GM19463 (cell line): ENCODE results near the gene TRAPPC12.
A peak's percentile ranks its signal among the peaks of the same experiment; 100 is the strongest.
"Not testable (repeated sequence)": the region's sequence is repeated elsewhere in the genome, so short reads cannot be mapped to it uniquely, and the experiment has no call there.

ENCODE experiments used
- ATAC-seq: cut with Tn5 transposase; IDR thresholded peaks from one replicate; pipeline ENCODE4 v1.9.1; 2021; ENCODE audit warnings: mild to moderate bottlenecking, moderate library complexity; ENCODE audit not compliant: unreplicated experiment

Gene TRAPPC12

DNA sequence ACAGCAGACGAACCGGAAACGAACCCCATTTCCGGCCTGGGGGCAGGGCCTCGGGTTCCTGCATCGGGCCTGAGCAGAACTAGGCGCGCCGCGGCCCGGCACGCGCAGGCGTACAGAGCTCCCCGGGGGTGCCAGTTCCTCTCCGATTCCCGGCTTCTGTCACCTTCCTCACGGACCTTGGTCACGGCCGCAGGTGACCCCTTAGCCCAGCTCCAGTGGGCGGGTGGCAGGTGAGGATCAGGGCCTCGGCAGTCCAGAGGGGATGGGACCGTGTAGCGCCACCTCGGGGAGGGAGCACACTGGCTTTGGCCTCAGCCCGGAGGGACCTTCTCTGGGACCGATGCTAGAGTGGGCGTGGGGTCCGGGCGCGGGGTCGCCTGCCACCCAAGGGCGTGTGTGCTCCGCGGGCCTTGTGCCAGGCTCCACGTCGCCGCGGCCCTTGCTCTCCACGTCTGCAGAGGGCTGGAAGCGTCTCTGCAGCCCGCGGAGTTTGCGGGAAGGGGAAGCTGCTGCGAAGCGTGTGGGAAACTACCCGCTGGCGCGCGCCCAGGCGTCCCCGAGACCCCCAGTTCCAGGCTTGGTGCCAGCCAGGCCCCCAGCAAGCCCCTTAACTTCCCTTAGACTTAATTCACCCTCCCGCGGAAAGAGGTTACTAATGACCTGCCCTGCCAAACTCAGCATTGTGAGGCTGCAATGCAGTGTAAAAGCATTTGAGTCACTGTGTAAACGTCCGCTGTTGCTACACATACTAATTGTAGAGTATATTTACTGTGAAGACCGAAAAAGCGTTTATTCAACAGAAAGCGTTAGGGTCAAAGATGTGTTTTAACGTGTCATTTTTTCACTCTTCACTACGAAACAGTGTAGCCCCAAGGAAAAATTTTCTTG lies at the start of gene TRAPPC12:
Gene TRAPPC12, plus strand, starts transcription at position 48 of the 888 bp plus-strand sequence. CDS start 7,930 bp downstream, outside the sequence.
- ATAC-seq = peak; percentile 77

DNA sequence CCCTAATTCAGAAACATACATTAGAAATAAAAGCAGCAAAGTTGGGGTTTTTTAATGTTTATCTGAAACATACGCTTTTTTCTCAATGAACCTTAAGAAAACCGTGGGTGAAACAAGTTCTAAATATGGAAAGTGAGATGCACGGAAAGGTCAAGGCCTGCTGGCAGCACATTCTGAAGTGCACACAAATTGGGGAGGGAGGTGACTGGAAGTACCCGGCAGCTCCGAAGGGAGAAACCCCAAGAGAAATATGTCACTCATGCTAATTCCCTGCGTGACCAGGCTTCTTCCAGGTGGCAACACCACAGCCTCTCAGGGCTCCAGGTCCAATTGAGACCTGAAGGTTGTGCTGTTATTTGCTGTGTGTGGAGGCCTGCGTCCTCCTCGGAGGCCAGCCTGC lies 47.4 kb upstream of the TRAPPC12 start:
- ATAC-seq = no peak

DNA sequence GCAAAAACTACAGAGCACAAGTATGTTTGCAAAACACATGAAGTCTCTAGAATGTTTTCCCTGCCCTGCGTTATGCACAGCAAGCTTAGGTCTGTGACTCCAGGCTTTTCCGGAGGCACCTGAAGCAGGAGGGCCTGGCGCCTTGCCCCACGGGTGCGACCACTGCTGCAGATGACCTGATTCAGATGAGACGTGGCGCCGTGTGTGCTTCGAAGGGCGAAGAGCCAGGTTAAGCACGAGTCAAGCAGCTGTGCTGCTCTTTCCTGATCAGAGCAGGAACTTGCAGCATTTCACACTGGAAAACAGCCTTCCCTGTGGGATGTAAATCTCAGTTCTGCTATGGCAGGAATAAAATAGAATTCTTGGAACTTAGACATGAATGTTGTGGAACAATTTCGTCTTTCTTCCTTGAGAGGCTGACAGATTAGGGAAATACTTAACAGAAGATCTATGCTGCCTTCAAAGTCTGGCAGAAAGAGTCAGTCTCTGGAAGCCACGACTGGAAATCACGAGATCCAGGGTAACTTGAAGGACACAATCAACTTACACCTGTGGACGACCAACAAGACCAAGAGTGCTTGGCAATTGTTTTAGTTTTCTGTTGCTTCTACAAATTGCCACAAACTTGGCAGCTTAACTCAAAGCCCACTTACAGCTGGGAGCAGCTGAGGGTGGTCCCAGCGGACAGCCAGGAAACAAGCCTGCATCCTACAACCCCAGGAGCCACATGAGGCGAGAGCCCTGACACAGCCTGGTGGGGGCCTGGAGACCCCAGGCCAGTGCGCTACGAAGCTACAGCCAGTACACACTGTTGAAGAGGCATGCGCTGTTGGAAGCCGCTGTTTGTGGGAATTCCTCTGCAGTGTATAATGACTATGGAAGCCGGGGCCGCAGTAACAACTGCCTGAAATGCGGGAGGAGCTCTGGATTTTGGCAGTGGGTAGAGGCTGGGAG lies 44.8 kb upstream of the TRAPPC12 start:
- ATAC-seq = no peak

DNA sequence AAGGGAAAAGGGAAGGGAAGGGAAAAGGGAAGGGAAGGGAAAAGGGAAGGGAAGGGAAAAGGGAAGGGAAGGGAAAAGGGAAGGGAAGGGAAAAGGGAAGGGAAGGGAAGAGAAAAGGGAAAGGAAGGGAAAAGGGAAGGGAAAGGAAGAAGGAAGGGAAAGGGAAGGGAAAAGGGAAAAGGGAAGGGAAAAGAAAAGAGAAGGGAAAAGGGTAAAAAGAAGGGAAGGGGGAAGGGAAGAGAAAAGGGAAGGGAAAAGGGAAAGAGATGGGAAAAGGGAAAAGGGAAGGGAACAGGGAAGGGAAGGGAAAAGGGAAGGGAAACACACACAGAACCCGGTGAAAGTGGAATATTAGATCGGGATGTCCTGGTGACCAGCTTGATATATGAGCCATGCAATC lies 42.6 kb upstream of the TRAPPC12 start:
- no peak for ATAC-seq

DNA sequence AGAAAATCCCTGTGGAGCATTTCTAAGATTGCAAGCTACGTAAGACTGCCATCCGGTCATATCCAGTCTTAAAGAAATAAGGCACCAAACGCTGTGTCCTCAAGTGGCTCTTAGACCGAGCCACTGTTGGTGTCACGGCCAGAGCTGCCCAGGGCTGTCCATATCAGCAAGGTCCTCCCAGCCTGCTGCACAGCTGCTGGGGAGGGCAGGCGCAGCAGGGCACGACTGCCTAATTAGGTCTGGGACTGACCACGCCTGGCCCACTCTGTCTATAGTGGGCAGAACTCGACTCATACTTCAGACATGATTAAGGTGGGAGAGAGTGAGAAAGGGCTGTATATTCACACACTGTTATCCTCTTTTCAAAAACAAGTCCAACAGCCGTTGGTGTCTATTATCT lies 41.2 kb upstream of the TRAPPC12 start:
- ATAC-seq = no peak

DNA sequence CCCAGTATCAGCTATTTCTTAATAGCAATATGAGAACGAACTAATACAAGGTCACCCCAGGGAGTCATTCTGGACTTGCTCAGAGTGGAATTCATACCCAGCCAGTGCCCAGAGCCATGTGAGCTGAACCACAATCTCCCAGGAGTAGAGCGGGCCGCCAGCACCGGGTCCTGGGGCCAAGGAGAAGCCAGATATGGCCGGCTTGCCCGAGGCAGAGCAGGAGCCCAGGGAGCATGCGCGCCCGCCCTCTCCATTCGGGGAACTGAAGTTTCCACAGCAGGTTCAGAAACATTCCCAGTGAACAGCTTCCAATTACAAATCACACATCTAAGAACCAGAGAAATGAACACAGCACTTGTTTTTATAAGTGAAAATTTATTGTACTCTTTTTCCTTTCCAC lies 39.4 kb upstream of the TRAPPC12 start:
- ATAC-seq = no peak

DNA sequence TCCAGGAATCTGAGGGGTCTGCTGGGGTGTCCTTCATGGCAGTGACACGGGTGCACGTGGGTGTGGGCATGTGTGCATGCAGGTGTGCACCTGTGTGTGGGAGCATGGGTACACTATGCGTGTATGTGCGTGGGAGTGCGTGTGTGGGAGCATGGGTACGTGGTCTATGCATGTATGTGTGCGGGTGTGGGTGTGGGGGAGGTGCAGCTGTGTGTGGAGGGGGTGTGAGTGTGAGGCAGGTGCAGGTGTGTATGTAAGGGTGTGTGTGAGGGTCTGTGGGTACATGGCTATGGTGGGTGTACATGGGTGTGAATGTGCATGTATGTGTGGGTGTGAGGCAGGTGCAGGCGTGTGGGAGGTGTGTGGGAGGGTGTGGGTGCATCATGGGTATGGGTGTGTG lies 38.2 kb upstream of the TRAPPC12 start:
- ATAC-seq = no peak

DNA sequence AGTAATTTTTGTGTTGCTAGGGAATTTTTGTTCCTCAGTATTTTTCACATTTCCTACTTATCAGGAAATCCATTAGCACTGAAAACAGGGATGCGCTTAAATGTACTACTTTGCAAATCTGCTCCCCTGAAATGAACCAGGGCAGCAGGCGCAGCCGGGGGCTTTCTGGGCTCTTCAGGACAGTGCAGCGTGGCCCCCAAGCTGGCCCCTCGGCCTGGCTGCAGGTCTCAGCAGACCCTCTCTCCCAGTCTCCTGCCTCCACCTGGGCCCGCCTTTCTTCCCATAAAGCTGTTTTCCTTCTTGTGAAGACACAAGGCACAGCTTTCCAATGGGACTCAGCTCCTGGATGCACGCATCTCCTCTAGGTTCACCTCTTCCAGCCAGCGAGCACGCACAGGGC lies 37.2 kb upstream of the TRAPPC12 start:
- ATAC-seq = no peak

DNA sequence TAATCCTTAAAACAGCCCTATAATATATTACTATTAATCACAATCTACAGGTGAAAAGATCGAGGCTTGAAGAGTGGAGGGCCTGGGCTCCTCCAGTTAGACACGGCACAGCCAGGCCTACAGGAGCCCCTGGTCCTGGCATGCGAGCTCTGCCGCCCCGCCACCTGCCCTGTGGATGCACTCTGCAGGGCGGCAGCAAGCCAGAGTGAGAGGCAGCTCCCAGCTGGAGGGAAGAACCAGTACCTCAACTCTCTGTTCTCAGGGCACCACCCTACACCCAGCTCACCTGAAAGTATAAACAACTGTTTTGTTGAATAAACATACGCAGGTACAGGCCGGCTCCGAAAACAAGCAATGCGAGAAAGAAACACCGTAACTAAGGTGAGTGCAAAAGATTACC lies 36.5 kb upstream of the TRAPPC12 start:
- no peak for ATAC-seq

DNA sequence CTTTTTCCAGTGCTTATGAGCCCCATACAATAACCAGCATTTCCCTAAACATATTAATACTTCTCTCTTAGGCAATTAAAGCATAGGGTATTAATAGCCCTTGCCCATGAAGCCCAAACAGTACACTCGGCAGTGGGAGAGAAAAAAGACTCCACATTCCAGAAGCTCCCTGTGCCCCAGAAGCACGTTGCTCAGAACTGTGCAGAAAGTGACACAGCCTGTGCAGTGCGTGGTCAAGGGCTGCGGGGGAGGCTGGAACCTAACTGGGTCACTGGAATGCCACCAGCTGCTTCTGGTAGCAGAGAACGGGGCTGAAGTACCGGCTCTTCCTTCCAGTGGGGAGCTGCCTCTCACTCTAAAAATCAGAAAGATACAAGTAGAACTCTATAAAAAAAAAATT lies 34.6 kb upstream of the TRAPPC12 start:
- no peak for ATAC-seq

DNA sequence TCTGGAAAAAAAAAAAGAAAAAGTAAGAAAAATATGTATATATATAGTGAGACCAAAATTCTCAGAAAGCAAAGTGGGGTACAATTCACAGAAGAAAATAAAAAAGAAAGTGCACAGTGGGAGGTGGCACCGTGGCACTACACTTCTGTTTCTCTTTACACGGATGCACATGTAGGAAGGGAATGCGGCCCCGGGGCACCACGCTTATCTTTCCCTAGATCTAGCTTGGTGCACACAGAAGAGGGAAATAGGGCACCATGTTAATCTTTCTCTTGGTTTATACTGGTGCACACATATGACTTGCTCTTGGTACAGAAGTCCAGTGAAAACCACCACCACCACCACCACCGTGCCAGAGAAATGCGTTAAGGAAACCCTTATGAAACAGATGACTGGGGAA lies 33.9 kb upstream of the TRAPPC12 start:
- ATAC-seq = no peak

DNA sequence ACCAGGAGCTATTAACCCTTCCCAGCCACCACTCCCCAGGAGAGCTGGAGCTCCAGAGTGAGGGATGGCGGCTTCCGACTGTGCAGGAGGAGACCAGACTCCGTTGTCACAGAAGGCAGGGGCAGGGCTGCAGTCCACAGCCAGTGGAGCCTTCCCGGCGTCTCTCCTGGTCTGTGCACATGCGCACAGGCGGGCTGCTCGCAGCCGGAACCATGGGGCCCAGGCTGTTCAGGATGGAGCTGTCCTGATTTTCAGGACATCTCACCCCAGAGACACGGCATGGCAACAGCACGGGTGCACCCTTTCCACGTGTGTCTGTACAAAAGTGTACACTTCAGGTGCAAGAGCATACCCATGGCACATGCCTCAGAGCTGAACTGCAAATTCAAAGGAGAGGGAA lies 30.7 kb upstream of the TRAPPC12 start:
- no peak for ATAC-seq

DNA sequence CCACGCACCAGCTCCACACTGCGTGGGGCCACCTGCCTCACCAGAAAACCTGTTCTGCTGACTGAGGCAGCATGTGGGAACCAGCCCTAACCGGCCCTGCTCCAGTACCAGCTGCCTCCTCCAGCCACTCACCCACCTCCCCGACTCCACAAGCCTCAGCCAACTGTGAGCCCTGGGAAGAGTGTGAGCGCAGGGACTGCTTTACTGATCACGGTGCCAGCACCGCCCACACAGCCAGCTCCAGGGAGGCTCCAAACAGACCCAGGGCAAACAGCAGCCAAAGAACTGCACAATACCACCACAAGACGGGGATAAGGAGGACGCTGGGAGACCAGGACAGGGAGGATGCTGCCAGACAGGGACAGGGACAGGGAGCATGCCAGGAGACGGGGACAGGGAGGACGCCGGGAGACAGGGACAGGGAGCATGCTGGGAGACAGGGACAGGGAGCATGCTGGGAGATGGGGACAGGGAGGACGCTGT lies 30.2 kb upstream of the TRAPPC12 start:
- ATAC-seq = no peak

DNA sequence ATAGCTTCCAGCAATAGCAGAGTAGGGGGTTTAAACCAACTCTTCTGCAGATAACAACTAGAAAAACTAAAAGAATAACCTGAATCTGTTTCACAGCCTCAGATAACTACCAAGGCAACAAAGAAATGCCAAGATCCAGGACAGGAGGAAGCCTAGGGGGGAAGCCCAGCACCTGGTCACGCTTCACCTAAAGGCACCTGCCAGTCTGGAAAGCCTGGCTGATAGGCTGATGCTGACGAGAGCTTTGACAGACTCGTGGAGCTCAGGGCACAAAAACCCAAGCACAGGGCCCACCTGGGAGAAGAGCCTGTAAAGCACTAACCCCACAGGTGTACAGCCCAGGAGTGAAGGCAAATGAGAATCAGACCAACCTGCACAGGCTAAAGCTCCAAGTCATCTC lies 24.5 kb upstream of the TRAPPC12 start:
- no peak for ATAC-seq

DNA sequence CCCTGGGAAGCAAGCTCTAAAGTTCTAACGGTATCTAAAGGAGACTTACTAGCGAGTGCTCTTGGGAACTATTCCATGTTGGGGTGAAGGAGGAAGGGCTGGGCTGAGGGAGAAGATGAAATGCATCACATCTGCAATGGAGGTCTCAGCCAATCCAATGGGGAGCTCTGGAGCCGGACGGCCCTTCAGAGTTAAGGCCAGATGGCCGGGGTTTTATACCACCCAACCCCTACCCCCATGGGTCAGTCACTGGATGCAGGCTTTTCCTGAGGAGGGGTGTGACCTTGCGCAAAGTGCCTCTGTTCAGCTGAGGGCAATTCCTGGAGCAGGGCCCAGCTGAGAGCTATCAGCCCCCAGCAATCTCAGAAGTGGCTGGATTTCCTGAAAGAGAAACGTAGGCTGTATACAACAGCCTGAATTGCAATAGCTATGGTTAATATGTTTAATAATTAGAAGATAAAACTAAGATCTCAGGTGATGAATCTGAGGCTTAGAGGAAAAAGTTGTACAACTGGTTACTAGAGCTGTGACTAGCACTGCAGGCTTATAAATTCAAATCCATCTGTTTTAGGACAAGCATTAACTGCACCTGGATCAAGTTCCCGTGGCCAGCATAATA lies 23.4 kb upstream of the TRAPPC12 start:
- ATAC-seq = no peak

DNA sequence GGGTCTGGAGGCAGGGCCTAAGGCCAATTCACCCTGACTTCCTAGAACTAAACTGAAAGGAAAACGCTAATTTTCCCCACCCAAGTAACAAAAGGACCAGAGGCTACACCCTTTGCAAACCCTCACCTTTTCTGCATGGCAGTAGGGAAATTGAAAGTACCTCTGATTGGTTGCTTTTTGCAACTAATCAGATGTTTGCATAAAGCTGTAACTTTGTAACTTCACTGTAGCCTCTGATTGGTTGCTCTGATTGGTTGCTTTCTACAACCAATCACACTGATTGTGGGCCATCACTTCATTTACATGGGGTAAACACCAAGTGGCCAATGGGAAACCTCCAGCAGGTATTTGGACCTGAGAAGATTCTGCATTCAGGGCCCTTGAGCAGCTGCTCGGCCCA lies 22.7 kb upstream of the TRAPPC12 start:
- ATAC-seq = no peak

DNA sequence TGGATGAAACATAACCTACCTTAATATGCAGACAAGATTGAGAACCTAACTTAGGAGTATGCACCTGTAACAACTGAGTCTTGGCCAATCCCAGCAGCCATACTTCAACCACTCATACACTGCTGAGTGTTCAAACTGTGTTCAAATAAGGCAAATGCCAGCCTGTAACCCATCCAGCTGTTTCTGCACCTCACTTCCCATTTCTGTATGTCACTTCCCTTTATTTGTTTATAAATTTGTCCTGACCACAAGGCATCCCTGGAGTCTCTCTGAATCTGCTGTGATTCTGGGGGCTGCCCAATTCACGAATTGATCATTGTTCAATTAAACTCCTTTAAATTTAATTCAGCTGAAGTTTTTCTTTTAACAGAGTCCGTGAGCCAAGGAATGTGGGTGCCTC lies 22.0 kb upstream of the TRAPPC12 start:
- not testable (repeated sequence) for ATAC-seq

DNA sequence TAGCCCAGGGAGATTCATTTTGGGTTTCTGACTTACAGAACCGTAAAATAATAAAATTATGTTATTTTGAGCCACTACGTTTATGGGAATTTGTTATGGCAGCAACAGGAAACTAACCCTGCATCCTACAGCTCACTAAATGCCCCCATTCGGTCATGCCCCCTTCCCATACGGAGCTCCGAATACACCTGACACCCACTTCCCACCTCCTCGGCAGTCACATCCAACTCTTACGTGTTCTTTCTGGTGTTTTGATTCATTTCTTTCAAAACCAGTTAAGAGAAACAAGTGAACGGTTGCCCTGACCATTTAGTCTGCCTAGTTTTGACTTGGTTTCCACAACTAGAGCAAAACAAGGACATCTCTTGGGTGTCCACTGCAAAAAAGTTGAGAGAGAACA lies 21.6 kb upstream of the TRAPPC12 start:
- no peak for ATAC-seq

DNA sequence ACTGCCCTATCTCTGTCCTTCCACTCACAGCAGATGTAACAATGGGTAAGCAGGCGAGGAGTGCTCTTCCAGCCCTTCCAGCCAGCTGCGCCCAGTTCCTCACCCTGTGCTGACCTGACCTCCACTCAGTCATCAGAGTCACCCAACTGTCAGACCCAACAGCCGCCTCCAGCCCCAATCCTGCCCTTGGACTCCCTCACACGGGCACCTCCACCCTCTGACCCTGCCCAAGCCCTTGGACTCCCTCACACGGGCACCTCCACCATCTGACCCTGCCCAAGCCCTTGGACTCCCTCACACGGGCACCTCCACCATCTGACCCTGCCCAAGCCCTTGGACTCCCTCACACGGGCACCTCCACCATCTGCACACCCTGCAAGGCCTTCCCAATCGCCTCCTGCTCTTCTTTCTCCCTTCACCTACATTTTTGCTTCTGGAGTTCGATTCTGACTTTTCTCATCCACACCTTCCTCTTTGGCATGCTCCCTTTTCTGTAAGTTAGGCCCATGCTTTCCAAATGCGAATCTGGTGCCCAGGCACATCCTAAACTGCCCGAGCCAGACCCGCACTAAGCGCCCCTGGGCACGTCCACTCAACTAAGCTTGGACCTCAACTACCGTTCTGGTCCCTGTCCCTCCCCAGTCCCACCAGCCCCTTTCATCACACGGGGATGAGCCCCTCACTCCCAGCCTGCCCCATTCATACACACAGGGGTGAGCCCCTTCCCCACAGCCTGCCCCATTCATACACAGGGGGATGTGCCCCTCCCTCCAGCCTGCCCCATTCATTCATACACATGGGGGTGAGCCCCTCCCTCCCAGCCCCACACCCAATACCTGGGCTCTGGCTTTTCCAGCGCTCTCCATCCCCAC lies 17.7 kb upstream of the TRAPPC12 start:
- ATAC-seq = peak; percentile 29

DNA sequence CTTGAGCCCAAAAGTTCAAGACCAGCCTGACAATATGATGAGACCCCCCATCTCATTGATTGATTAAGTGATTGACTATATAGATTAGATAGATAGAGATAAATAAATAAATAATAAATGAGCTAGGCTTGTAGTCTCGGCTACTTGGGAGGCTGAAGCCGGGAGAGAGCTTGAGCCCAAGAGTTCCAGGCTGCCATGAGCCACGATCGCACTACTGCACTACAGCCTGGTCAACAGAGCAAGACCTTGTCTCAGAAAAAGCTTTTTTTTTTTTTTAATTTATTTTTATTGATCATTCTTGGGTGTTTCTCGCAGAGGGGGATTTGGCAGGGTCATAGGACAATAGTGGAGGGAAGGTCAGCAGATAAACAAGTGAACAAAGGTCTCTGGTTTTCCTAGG lies 14.3 kb upstream of the TRAPPC12 start:
- no peak for ATAC-seq
